GM23338 (cell line): ENCODE measurements around the gene DENND4A.
A peak's percentile ranks its signal among the peaks of the same experiment; 100 is the strongest.

Source experiments
- CTCF ChIP-seq, 2 experiments: fragments of 200-600 bp in 1 of 2; sonication (generic) in 1 of 2; conservative IDR thresholded peaks; 2 replicates each; pipeline versions ENCODE4 v1.5.1 to v1.6.1; 2016 to 2017; ENCODE audit warnings: antibody characterized with exemption in 2 of 2, low read depth in 2 of 2, mild to moderate bottlenecking in 2 of 2, moderate library complexity in 1 of 2
- EZH2 ChIP-seq: fragments of 200-600 bp; sonication (generic); IDR thresholded peaks from one replicate; pipeline ENCODE4 v1.8.0; 2017; ENCODE audit warnings: antibody characterized with exemption, mild to moderate bottlenecking, low read depth; ENCODE audit not compliant: unreplicated experiment
- JUNB ChIP-seq: IDR thresholded peaks from one replicate; pipeline ENCODE4 v1.6.1; 2016; ENCODE audit warnings: antibody characterized with exemption; ENCODE audit not compliant: unreplicated experiment
- POLR2AphosphoS5 ChIP-seq: IDR thresholded peaks from 2 replicates; pipeline ENCODE4 v1.6.1; 2016; ENCODE audit warnings: antibody characterized with exemption, low read depth
- STAT1 ChIP-seq: IDR thresholded peaks from one replicate; pipeline ENCODE4 v1.6.1; 2016; ENCODE audit warnings: antibody characterized with exemption; ENCODE audit not compliant: unreplicated experiment
- ZNF114 ChIP-seq: fragments of 250-450 bp; sonication (Bioruptor Pico); IDR thresholded peaks from 2 replicates; pipeline ENCODE4 v1.5.0; 2020; ENCODE audit warnings: mild to moderate bottlenecking, moderate library complexity

GRCh38 chr15:65824031-65824743 is 32.1 kb upstream of the DENND4A start:
- TF ChIP-seq CTCF (conservative IDR thresholded peaks at IDR 0.05; ENCODE audit: low read depth in 2 of 2), result peak; percentile 71 to 73
- no peak for TF ChIP-seq POLR2AphosphoS5
- TF ChIP-seq EZH2, result no peak
- TF ChIP-seq ZNF114, result no peak
- TF ChIP-seq STAT1, result no peak
- TF ChIP-seq JUNB, result no peak
